Epithelial cell of esophagus (primary cell): Measurements from ENCODE around the gene CIBAR2.

Experiments
- DNase-seq: peaks from one replicate; pipeline ENCODE4 v3.0.0; 2010; ENCODE audit warnings: low read depth
- H3K4me3 ChIP-seq: 2 replicates; pipeline ENCODE4 v1.5.1; 2011; ENCODE audit warnings: mild to moderate bottlenecking, low read length, control low read depth
- CTCF ChIP-seq: IDR thresholded peaks from 2 replicates; pipeline ENCODE4 v1.5.1; 2011; ENCODE audit warnings: low read depth, mild to moderate bottlenecking, low read length, control low read depth, inconsistent platforms; ENCODE audit not compliant: insufficient read depth; ENCODE audit errors: missing control alignments

Gene CIBAR2

GRCh38 chr16:85094176-85094805, 18.0 kb downstream of the CIBAR2 start:
- TF ChIP-seq CTCF = no peak
- DNase-seq = no peak

GRCh38 chr16:85093705-85094104, 18.6 kb downstream of the CIBAR2 start:
- no peak for TF ChIP-seq CTCF
- DNase-seq = no peak
- no peak overlapping the region for H3K4me3 ChIP-seq

More at GRCh38 chr16:85094176-85094805, 18.0 kb downstream of the CIBAR2 start:
- no peak overlapping the region for H3K4me3 ChIP-seq

- TF ChIP-seq CTCF = no peak
- no peak for DNase-seq
- H3K4me3 ChIP-seq = no peak overlapping the region
These were observed 19.4 kb downstream of the CIBAR2 start for GRCh38 chr16:85092851-85093250.

DNA sequence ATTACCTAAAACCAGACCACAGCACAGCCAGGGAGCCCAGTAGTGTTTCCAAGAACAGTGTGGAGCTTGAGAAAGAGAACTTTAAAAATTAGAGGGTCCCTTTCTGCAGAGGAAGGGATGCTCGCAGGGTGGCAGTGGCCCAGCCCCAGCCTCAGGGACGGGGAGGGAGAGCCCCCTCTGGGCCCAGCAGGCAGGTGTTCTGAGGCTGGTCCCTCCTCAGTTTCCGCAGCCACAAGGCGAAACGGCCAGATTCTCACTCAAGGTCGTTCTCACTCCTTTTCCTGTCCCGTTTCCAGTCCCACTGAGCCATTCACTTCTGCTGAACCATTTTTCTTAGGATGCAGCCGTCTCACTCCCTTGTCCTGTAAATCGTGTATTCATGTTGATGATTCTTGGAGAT, 20.0 kb downstream of the CIBAR2 start:
- H3K4me3 ChIP-seq = no peak overlapping the region
- TF ChIP-seq CTCF = no peak
- no peak for DNase-seq

DNA sequence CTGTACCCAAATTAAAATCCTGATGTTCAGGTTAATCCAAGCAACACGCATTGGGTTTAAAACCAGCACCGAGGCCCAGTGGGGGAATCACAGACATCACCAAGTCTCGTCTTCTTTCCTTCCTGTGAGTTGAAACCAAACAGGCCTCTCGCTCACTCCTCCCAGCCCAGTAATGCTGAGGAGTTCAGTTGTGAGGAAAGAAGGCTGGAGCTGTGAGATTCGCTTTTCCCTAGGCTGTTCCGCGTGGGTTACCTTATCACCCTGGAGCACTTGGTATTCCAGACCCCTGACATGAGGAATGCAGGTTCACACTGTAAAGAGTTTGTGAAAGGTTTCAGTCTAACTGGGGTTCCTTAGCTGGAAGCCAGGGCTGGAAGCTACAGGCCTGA, 20.8 kb downstream of the CIBAR2 start:
- no peak for TF ChIP-seq CTCF
- no peak for DNase-seq
- no peak overlapping the region for H3K4me3 ChIP-seq

GRCh38 chr16:85090873-85091521, 21.3 kb downstream of the CIBAR2 start:
- TF ChIP-seq CTCF = no peak
- no peak for DNase-seq
- no peak overlapping the region for H3K4me3 ChIP-seq

GRCh38 chr16:85090181-85090580, 22.1 kb downstream of the CIBAR2 start:
- TF ChIP-seq CTCF = no peak
- peak; percentile 67 for DNase-seq
- H3K4me3 ChIP-seq = no peak overlapping the region
